Ovary (tissue), 9 donors: ENCODE data around the gene FGD4. TPM values are rescaled to one million over a fixed set of nuclear protein-coding genes. Genes with fewer than 3 reads are reported as not detected.

Source experiments
- DNase-seq, 5 donors: peaks; one replicate each; pipeline ENCODE4 v3.0.0-alpha.2; 2019 to 2020
- H3K27ac ChIP-seq, 2 donors: fragments of 200-600 bp; one replicate each; pipeline versions ENCODE4 v1.5.1 to v1.8.0; 2019 to 2022
- H3K27me3 ChIP-seq: fragments of 200-600 bp; one replicate; pipeline ENCODE4 v1.8.0; 2022
- H3K36me3 ChIP-seq: fragments of 200-600 bp; sonication (generic); one replicate; pipeline ENCODE4 v1.5.1; 2019
- H3K4me1 ChIP-seq: one replicate; pipeline ENCODE4 v1.8.1; 2013; ENCODE audit warnings: mild to moderate bottlenecking, moderate library complexity; ENCODE audit not compliant: insufficient read depth
- H3K4me3 ChIP-seq: fragments of 200-600 bp; sonication (generic); one replicate; pipeline ENCODE4 v1.5.1; 2017
- H3K9me3 ChIP-seq, 2 donors: fragments of 200-600 bp in 1 of 2; sonication (generic) in 1 of 2; one replicate each; pipeline versions ENCODE4 v1.5.1 to v1.8.1; 2013 to 2019; ENCODE audit warnings: mild to moderate bottlenecking in 1 of 2, moderate library complexity in 1 of 2
- CTCF ChIP-seq, 3 donors: fragments of 450-650 bp in 2 of 3; fragments of 200-600 bp in 1 of 3; IDR thresholded peaks; one replicate each; pipeline versions ENCODE4 v1.5.1 to v1.8.0; 2016 to 2022; ENCODE audit warnings: antibody characterized with exemption in 3 of 3, mild to moderate bottlenecking in 1 of 3
- EP300 ChIP-seq: sonication (generic); formaldehyde crosslinking; IDR thresholded peaks from one replicate; pipeline ENCODE4 v1.6.1; 2017; ENCODE audit warnings: antibody characterized with exemption
- POLR2A ChIP-seq: fragments of 450-650 bp; IDR thresholded peaks from one replicate; pipeline ENCODE4 v1.6.1; 2017; ENCODE audit warnings: antibody characterized with exemption, mild to moderate bottlenecking, moderate library complexity
- WGBS, 3 donors: extraction: QIAGEN DNeasy Blood & Tissue Kit in 1 of 3; methylation state at CpG; one replicate each; pipeline versions ENCODE4 v1.1.5 to v1.1.7; 2013 to 2017; 5-methylcytosine and 5-hydroxymethylcytosine counted together
- intact Hi-C, 4 donors: fragments of 100-400 bp; cut with DNase I; formaldehyde crosslinking; loops; one replicate each; pipeline versions ENCODE4 v1.11.0 to v1.15.1; 2022 to 2023
- polyA plus RNA-seq, 2 donors: library from polyadenylated mRNA; stranded (reverse); fragments of 200-250 nt in 1 of 2; fragments of 350-450 nt in 1 of 2; fragmentation: Illumina TruSeq in 1 of 2; extraction: RNeasy Lipid Tissue Mini Kit (QIAGEN cat#74804) in 1 of 2; gene quantifications; one replicate each; pipeline ENCODE4 v1.2.3, GENCODE V29; 2013 to 2014
- small RNA-seq: library from RNA; depleted of rRNA; stranded (forward); fragments of <200 nt; gene quantifications from one replicate; pipeline ENCODE3, GENCODE V24; 2016
- total RNA-seq, 7 donors: library from RNA; depleted of rRNA in 2 of 7; stranded (reverse); fragments of >200 nt in 2 of 7; fragmentation: NEBNext Ultra II Directional in 3 of 7; extraction: Animal tissue kit (Norgen Biotek cat#: 25700) in 3 of 7; gene quantifications; one replicate each; pipeline versions ENCODE4 v1.1.0 to v1.2.4, GENCODE V29; 2016 to 2023
- donor health status: DM: no; HTN: no; CAD: no; lungs with moderate emphysema.
- donor health status: DM: no; HTN: no; CAD: no.
- donor health status: Bipolar disorder and iron deficiency.
- donor health status: DM: yes; HTN: yes; CAD: no.
- donor health status: DM: no; HTN: no; CAD: no.
- donor health status: DM: yes; HTN: yes; CAD: no.

FGD4 gene
- total and polyA plus RNA-seq, 9 donors: 14.6 to 85.0 (median 51.6) TPM

- H3K4me1 ChIP-seq: no peaks in the 10 kb centered on the region
- H3K27me3 ChIP-seq: no peaks in the 10 kb centered on the region
- TF ChIP-seq POLR2A (no peak), CTCF (IDR thresholded peaks at IDR 0.05) (no peak), EP300 (no peak)
- no peaks in the 10 kb centered on the region for H3K9me3 ChIP-seq
- H3K4me3 ChIP-seq: no peak overlapping the region
- H3K36me3 ChIP-seq: no peaks in the 10 kb centered on the region
- intact Hi-C loops: no loop called here
- no peak overlapping the region for H3K27ac ChIP-seq
- no peak for DNase-seq
- 78 to 91% (median 90%) methylated on average over 1 of the region's 1 CpG for WGBS, 3 donors
These were observed 293.7 kb downstream of the FGD4 start for GRCh38 chr12:32693036-32693435.

Small RNAs within 50 kb of the gene (small RNA-seq; reads per million reads assigned to genes)
- gene RF00019 (not detected), gene RNU6-494P (not detected)
